ENCODE results near the gene ZNRF3.

DNA sequence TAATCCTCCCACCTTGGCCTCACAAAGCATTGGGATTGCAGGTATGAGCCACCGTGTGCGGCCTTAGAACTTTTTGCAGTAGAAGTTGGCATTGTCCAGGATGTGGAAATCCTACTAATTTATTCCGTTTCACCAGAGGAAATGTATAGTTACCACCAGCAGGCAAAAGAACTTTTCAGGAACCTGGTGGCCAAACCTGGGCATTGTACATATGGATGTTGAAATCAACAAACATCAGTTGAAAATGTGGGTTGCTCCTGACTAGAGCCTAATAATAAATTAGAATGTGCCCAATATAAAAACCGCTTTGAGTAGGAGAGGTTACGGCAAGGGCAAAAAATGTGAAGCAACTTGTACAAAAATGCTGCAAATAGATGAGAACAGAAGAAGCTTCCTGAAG, 42.3 kb upstream of the ZNRF3 start:
- TF ChIP-seq YY1 (IDR thresholded peaks at IDR 0.05; ENCODE audit: insufficient read depth, insufficient read length) (no peak), SUZ12 (IDR thresholded peaks at IDR 0.05; ENCODE audit: extremely low read depth, insufficient read depth, insufficient read length) (no peak), ZNF274 (IDR thresholded peaks at IDR 0.05; ENCODE audit: low read depth, low read length) (no peak)

Data from NT2/D1 (cell line).